Measurements from ENCODE around the gene YPEL2. TPM values are rescaled to one million over a fixed set of nuclear protein-coding genes. Genes with fewer than 3 reads are reported as not detected.
A peak's percentile ranks its signal among the peaks of the same experiment; 100 is the strongest.

YPEL2 gene
- total and polyA plus RNA-seq, 2 of the 13 experiments (the other 11 are each of a cell fraction or from before 2014, with no cell fraction given) = 8.5 to 21.1 TPM

- peak; percentile 93 for TF ChIP-seq HNF1A (IDR thresholded peaks at IDR 0.05; ENCODE audit: low read depth)
- peak; percentile 95 for TF ChIP-seq HNF1A (CRISPR knock-in tag; IDR thresholded peaks at IDR 0.05; ENCODE audit: borderline replicate concordance)
- TF ChIP-seq NONO (IDR thresholded peaks at IDR 0.05) = no peak
- no peak for TF ChIP-seq NONO (CRISPR knock-in tag; conservative IDR thresholded peaks at IDR 0.05)
- peak; percentile 97 for TF ChIP-seq SAP130 (CRISPR knock-in tag; IDR thresholded peaks at IDR 0.05; ENCODE audit: low read depth)
- no peak for TF ChIP-seq JUN (CRISPR knock-in tag; IDR thresholded peaks at IDR 0.05)
- no peak for TF ChIP-seq HNRNPH1 (optimal IDR thresholded peaks at IDR 0.05; ENCODE audit: low read depth, low read length)
- no peak for TF ChIP-seq AHR (CRISPR knock-in tag; IDR thresholded peaks at IDR 0.05)
- no peak for TF ChIP-seq CHCHD3 (CRISPR knock-in tag; IDR thresholded peaks at IDR 0.05)
- no peak; the same call in 1 of the 2 replicates for TF ChIP-seq ZSCAN5A (CRISPR knock-in tag; IDR thresholded peaks at IDR 0.05; ENCODE audit: borderline replicate concordance)
- TF ChIP-seq BCL6 (CRISPR knock-in tag; IDR thresholded peaks at IDR 0.05) = peak; percentile 80
- no peak for TF ChIP-seq ZFP62 (CRISPR knock-in tag; IDR thresholded peaks at IDR 0.05)
- no peak for TF ChIP-seq TOE1 (CRISPR knock-in tag; IDR thresholded peaks at IDR 0.05)
- no peak for TF ChIP-seq HNRNPLL (IDR thresholded peaks at IDR 0.05; ENCODE audit: low read depth, low read length, poor library complexity, severe bottlenecking)
- peak; percentile 72; the same call in 1 of the 2 replicates for TF ChIP-seq KLF12 (CRISPR knock-in tag; IDR thresholded peaks at IDR 0.05; ENCODE audit: borderline replicate concordance)
- TF ChIP-seq ZNF260 (CRISPR knock-in tag; IDR thresholded peaks at IDR 0.05; ENCODE audit: borderline replicate concordance, low read depth) = no peak
- TF ChIP-seq TP53 (CRISPR knock-in tag; conservative IDR thresholded peaks at IDR 0.05) = no peak
- TF ChIP-seq SKI (IDR thresholded peaks at IDR 0.05; ENCODE audit: partially characterized antibody) = no peak
- peak in 1 of 2 experiments; percentile 36; a peak in 1 of 4 replicates for TF ChIP-seq HMGXB4 (CRISPR knock-in tag; IDR thresholded peaks at IDR 0.05; ENCODE audit: borderline replicate concordance in 1 of 2, low read depth in 1 of 2)
- TF ChIP-seq KLF11 (CRISPR knock-in tag; IDR thresholded peaks at IDR 0.05) = peak; percentile 85
- no peak for TF ChIP-seq ZNF431 (CRISPR knock-in tag; IDR thresholded peaks at IDR 0.05; ENCODE audit: borderline replicate concordance, low read depth)
- no peak for TF ChIP-seq KAT2B (IDR thresholded peaks at IDR 0.05; ENCODE audit: borderline replicate concordance, low read depth, low read length)
- no peak for TF ChIP-seq PCBP1 (IDR thresholded peaks at IDR 0.05; ENCODE audit: borderline replicate concordance, low read depth, low read length)
Measured at GRCh38 chr17:59330053-59330942, 1.2 kb upstream of the YPEL2 start (continued).
